Activated CD4-positive, alpha-beta T cell treated with anti-CD3 and anti-CD28 coated beads for 1 hour (primary cell): ENCODE data around the gene ARF1.
"Not testable (repeated sequence)": the region's sequence is repeated elsewhere in the genome, so short reads cannot be mapped to it uniquely, and the experiment has no call there.

Experiments
- DNase-seq: peaks from one replicate; pipeline ENCODE4 v3.0.0-alpha.2; 2020

The ARF1 gene

GRCh38 chr1:228104526-228105269, 22.2 kb downstream of the ARF1 start:
- DNase-seq = no peak

GRCh38 chr1:228105270-228105995, 22.9 kb downstream of the ARF1 start:
- no peak for DNase-seq

GRCh38 chr1:228105996-228106799, 23.7 kb downstream of the ARF1 start:
- DNase-seq = no peak

GRCh38 chr1:228106800-228107054, 24.2 kb downstream of the ARF1 start:
- DNase-seq = no peak

GRCh38 chr1:228107636-228108035, 25.1 kb downstream of the ARF1 start:
- DNase-seq = no peak

- no peak for DNase-seq
These were observed 25.7 kb downstream of the ARF1 start for GRCh38 chr1:228108055-228108690.

GRCh38 chr1:228108742-228109072, 26.2 kb downstream of the ARF1 start:
- DNase-seq = no peak

GRCh38 chr1:228109073-228109961, 26.8 kb downstream of the ARF1 start, which contains the start of gene MRPL55:
Gene MRPL55, minus strand, starts transcription at chr1:228109299. Its CDS starts 1,039 bp downstream, at chr1:228108260.
- DNase-seq = peak; percentile 99

GRCh38 chr1:228109962-228110488, 27.5 kb downstream of the ARF1 start:
- no peak for DNase-seq

GRCh38 chr1:228110556-228110955, 28.0 kb downstream of the ARF1 start:
- no peak for DNase-seq

GRCh38 chr1:228111315-228111714, 28.8 kb downstream of the ARF1 start:
- DNase-seq = not testable (repeated sequence)

- DNase-seq = no peak
These were observed 29.7 kb downstream of the ARF1 start for GRCh38 chr1:228112167-228112566.

GRCh38 chr1:228112617-228113016, 30.1 kb downstream of the ARF1 start:
- no peak for DNase-seq

GRCh38 chr1:228114827-228115226, 32.3 kb downstream of the ARF1 start:
- DNase-seq = no peak

- DNase-seq = no peak
These were observed 34.8 kb downstream of the ARF1 start for GRCh38 chr1:228117335-228117734.

GRCh38 chr1:228118040-228118439, 35.5 kb downstream of the ARF1 start:
- DNase-seq = no peak

- no peak for DNase-seq
These were observed 37.8 kb downstream of the ARF1 start for GRCh38 chr1:228120351-228120750.

GRCh38 chr1:228120857-228121489, 38.5 kb downstream of the ARF1 start:
- no peak for DNase-seq

GRCh38 chr1:228122921-228123441, 40.5 kb downstream of the ARF1 start:
- no peak for DNase-seq

GRCh38 chr1:228123505-228123904, 41.0 kb downstream of the ARF1 start:
- DNase-seq = no peak

- no peak for DNase-seq
These were observed 42.7 kb downstream of the ARF1 start for GRCh38 chr1:228125185-228125584.
